ENCODE measurements around the gene PPP2R1A.

GRCh38 chr19:52217576-52217975 is 27.7 kb downstream of the PPP2R1A start:
- TF ChIP-seq CTCF (IDR thresholded peaks at IDR 0.05; ENCODE audit: low read length) (no peak), EZH2 (optimal IDR thresholded peaks at IDR 0.05; ENCODE audit: low read depth, low read length) (no peak), EZH2phosphoT487 (IDR thresholded peaks at IDR 0.05; ENCODE audit: low read length) (no peak)
